Adrenal gland (tissue), 5 donors: ENCODE measurements around the gene GIGYF2.

Source experiments
- POLR2A ChIP-seq, 2 donors: fragments of 450-650 bp; IDR thresholded peaks; one replicate each; pipeline ENCODE4 v1.6.1; 2017; ENCODE audit warnings: antibody characterized with exemption in 2 of 2, mild to moderate bottlenecking in 2 of 2, moderate library complexity in 1 of 2
- TF ChIP-seq, protein P1 (sequence below), 6 experiments: fragments of 450-650 bp in 4 of 6; fragments of 200-600 bp in 2 of 6; sonication (generic) in 1 of 6; IDR thresholded peaks; 1 replicate in 5 of 6; 2 replicates in 1 of 6; pipeline versions ENCODE4 v1.5.1 to v1.8.0; 2016 to 2021; ENCODE audit warnings: antibody characterized with exemption in 6 of 6, mild to moderate bottlenecking in 2 of 6, moderate library complexity in 1 of 6
- donor health status: DM: no; HTN: no; CAD: no.

DNA sequence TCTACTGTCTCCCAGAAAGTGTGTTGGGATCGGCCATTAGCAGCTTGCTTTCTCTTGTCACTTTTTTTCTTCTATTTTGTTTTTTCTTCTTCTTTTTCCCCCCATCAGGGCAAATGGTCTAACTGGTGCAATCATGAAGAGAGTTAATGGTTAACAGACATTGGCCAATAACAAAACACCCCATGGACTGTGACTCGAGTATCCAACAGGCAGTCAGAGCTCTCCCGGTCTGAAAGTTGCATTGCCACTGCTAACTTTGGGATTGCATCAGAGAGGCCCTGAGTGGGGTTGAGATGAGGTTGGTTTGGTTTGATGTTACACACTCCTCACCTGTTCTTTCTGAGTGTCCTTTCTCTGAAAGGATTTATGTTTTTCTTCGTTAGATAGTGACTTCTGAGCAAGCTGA lies 160.0 kb downstream of the GIGYF2 start:
- TF ChIP-seq, protein P1, sequence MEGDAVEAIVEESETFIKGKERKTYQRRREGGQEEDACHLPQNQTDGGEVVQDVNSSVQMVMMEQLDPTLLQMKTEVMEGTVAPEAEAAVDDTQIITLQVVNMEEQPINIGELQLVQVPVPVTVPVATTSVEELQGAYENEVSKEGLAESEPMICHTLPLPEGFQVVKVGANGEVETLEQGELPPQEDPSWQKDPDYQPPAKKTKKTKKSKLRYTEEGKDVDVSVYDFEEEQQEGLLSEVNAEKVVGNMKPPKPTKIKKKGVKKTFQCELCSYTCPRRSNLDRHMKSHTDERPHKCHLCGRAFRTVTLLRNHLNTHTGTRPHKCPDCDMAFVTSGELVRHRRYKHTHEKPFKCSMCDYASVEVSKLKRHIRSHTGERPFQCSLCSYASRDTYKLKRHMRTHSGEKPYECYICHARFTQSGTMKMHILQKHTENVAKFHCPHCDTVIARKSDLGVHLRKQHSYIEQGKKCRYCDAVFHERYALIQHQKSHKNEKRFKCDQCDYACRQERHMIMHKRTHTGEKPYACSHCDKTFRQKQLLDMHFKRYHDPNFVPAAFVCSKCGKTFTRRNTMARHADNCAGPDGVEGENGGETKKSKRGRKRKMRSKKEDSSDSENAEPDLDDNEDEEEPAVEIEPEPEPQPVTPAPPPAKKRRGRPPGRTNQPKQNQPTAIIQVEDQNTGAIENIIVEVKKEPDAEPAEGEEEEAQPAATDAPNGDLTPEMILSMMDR (IDR thresholded peaks at IDR 0.05) = no peak
- no peak for TF ChIP-seq POLR2A (IDR thresholded peaks at IDR 0.05)
